ENCODE measurements around the gene IL2RA. TPM values are rescaled to one million over a fixed set of nuclear protein-coding genes. Genes with fewer than 3 reads are reported as not detected.

The IL2RA gene
- total and polyA plus RNA-seq, 9 of the 15 experiments (the other 6 are each of a cell fraction or from before 2014, with no cell fraction given) = 0.95 TPM; not detected in 8

GRCh38 chr10:6088721-6089333, 26.7 kb upstream of the IL2RA start, which contains the start of gene RBM17 (continued):
- TF ChIP-seq SMARCE1 (IDR thresholded peaks at IDR 0.05) = no peak
- no peak for TF ChIP-seq RFX1 (IDR thresholded peaks at IDR 0.05)
- no peak for TF ChIP-seq SMARCC2 (IDR thresholded peaks at IDR 0.05; ENCODE audit: low read depth)
- TF ChIP-seq BRF1 (IDR thresholded peaks at IDR 0.05; ENCODE audit: borderline replicate concordance, extremely low read depth, insufficient read length) = no peak
- TF ChIP-seq HDAC3 (IDR thresholded peaks at IDR 0.05; ENCODE audit: borderline replicate concordance, partially characterized antibody) = no peak
- TF ChIP-seq ZNF217 (CRISPR knock-in tag; IDR thresholded peaks at IDR 0.05) = no peak
- no peak for TF ChIP-seq ZNF12 (CRISPR knock-in tag; IDR thresholded peaks at IDR 0.05)
- TF ChIP-seq POLR2G (IDR thresholded peaks at IDR 0.05; ENCODE audit: low read depth, low read length) = peak; percentile 86
- TF ChIP-seq U2AF1 (optimal IDR thresholded peaks at IDR 0.05; ENCODE audit: low read depth, low read length) = no peak
- peak; percentile 93 for TF ChIP-seq CC2D1A (IDR thresholded peaks at IDR 0.05)
- TF ChIP-seq RBM14 (IDR thresholded peaks at IDR 0.05; ENCODE audit: borderline replicate concordance, insufficient read depth, low read depth, low read length) = no peak
- no peak for TF ChIP-seq BRD9 (IDR thresholded peaks at IDR 0.05; ENCODE audit: low read depth, partially characterized antibody)
- no peak for TF ChIP-seq MITF (IDR thresholded peaks at IDR 0.05)
- peak; percentile 53 for TF ChIP-seq TBP (optimal IDR thresholded peaks at IDR 0.05; ENCODE audit: low read depth, low read length)
- TF ChIP-seq CXXC5 (CRISPR knock-in tag; IDR thresholded peaks at IDR 0.05) = peak; percentile 82
- TF ChIP-seq RREB1 (CRISPR knock-in tag; IDR thresholded peaks at IDR 0.05) = no peak
